ENCODE measurements around the gene WNT7B. TPM values are rescaled to one million over a fixed set of nuclear protein-coding genes. Genes with fewer than 3 reads are reported as not detected.

The WNT7B gene
- total RNA-seq, 1 donor from 2014 or later, result not detected

GRCh38 chr22:45945621-45946106, 31.3 kb downstream of the WNT7B start:
- intact Hi-C loops (cut with micrococcal nuclease), result no loop called here
- Mint-ChIP-seq H3K27ac (no peak overlapping the region), H3K36me3 (ENCODE audit: low read depth) (no peaks in the 10 kb centered on the region), H3K9me3 (no peaks in the 10 kb centered on the region), H3K4me1 (ENCODE audit: low read depth) (no peaks in the 10 kb centered on the region), H3K4me3 (no peak overlapping the region), H3K27me3 (ENCODE audit: insufficient read depth) (no peaks in the 10 kb centered on the region)
- DNase-seq (ENCODE audit: low spot score), result no peak

- Mint-ChIP-seq H3K9me3 (no peaks in the 10 kb centered on the region), H3K27me3 (ENCODE audit: insufficient read depth) (no peaks in the 10 kb centered on the region), H3K27ac (no peak overlapping the region), H3K4me3 (no peak overlapping the region), H3K4me1 (ENCODE audit: low read depth) (no peaks in the 10 kb centered on the region), H3K36me3 (ENCODE audit: low read depth) (no peaks in the 10 kb centered on the region)
- no peak for DNase-seq (ENCODE audit: low spot score)
- intact Hi-C loops (cut with micrococcal nuclease), result no loop called here
These were observed 34.0 kb downstream of the WNT7B start for GRCh38 chr22:45942787-45943493.

- no peaks in the 10 kb centered on the region for H3K4me1 Mint-ChIP-seq (ENCODE audit: low read depth)
- no peak for DNase-seq (ENCODE audit: low spot score)
- no peaks in the 10 kb centered on the region for H3K36me3 Mint-ChIP-seq (ENCODE audit: low read depth)
- H3K27ac Mint-ChIP-seq, result no peak overlapping the region
- intact Hi-C loops (cut with micrococcal nuclease), result no loop called here
- no peaks in the 10 kb centered on the region for H3K27me3 Mint-ChIP-seq (ENCODE audit: insufficient read depth)
- no peaks in the 10 kb centered on the region for H3K9me3 Mint-ChIP-seq
- H3K4me3 Mint-ChIP-seq, result no peak overlapping the region
These were observed 34.6 kb downstream of the WNT7B start for GRCh38 chr22:45942344-45942743.

GRCh38 chr22:45938913-45939312, 38.0 kb downstream of the WNT7B start:
- Mint-ChIP-seq H3K9me3 (no peaks in the 10 kb centered on the region), H3K27ac (no peak overlapping the region), H3K4me1 (ENCODE audit: low read depth) (no peaks in the 10 kb centered on the region), H3K27me3 (ENCODE audit: insufficient read depth) (no peaks in the 10 kb centered on the region), H3K4me3 (no peak overlapping the region), H3K36me3 (ENCODE audit: low read depth) (no peaks in the 10 kb centered on the region)
- no peak for DNase-seq (ENCODE audit: low spot score)
- intact Hi-C loops (cut with micrococcal nuclease), result no loop called here

- DNase-seq (ENCODE audit: low spot score), result no peak
- H3K9me3 Mint-ChIP-seq, result no peaks in the 10 kb centered on the region
- H3K4me1 Mint-ChIP-seq (ENCODE audit: low read depth), result no peaks in the 10 kb centered on the region
- intact Hi-C loops (cut with micrococcal nuclease), result no loop called here
- H3K27me3 Mint-ChIP-seq (ENCODE audit: insufficient read depth), result peaks cover 1% of the 10 kb centered on the region
- no peaks in the 10 kb centered on the region for H3K36me3 Mint-ChIP-seq (ENCODE audit: low read depth)
- H3K27ac Mint-ChIP-seq, result no peak overlapping the region
- no peak overlapping the region for H3K4me3 Mint-ChIP-seq
These were observed 39.0 kb downstream of the WNT7B start for GRCh38 chr22:45937960-45938359.

GRCh38 chr22:45935573-45935972, 41.4 kb downstream of the WNT7B start:
- Mint-ChIP-seq H3K27ac (no peak overlapping the region), H3K9me3 (no peaks in the 10 kb centered on the region), H3K4me1 (ENCODE audit: low read depth) (no peaks in the 10 kb centered on the region), H3K27me3 (ENCODE audit: insufficient read depth) (peaks cover 1% of the 10 kb centered on the region), H3K4me3 (no peak overlapping the region), H3K36me3 (ENCODE audit: low read depth) (no peaks in the 10 kb centered on the region)
- no peak for DNase-seq (ENCODE audit: low spot score)
- intact Hi-C loops (cut with micrococcal nuclease), result no loop called here

GRCh38 chr22:45934659-45935341, 42.2 kb downstream of the WNT7B start:
- intact Hi-C loops (cut with micrococcal nuclease), result no loop called here
- H3K4me1 Mint-ChIP-seq (ENCODE audit: low read depth), result no peaks in the 10 kb centered on the region

GRCh38 chr22:45934168-45934564, 42.8 kb downstream of the WNT7B start:
- H3K4me3 Mint-ChIP-seq, result no peak overlapping the region
- H3K27me3 Mint-ChIP-seq (ENCODE audit: insufficient read depth), result peaks cover 1% of the 10 kb centered on the region

More at GRCh38 chr22:45934659-45935341, 42.2 kb downstream of the WNT7B start:
- Mint-ChIP-seq H3K4me3 (no peak overlapping the region), H3K36me3 (ENCODE audit: low read depth) (no peaks in the 10 kb centered on the region), H3K27ac (no peak overlapping the region), H3K9me3 (no peaks in the 10 kb centered on the region), H3K27me3 (ENCODE audit: insufficient read depth) (peaks cover 1% of the 10 kb centered on the region)
- DNase-seq (ENCODE audit: low spot score), result no peak

GRCh38 chr22:45933506-45934167, 43.3 kb downstream of the WNT7B start:
- Mint-ChIP-seq H3K27me3 (ENCODE audit: insufficient read depth) (peaks cover 1% of the 10 kb centered on the region), H3K27ac (no peak overlapping the region), H3K4me3 (no peak overlapping the region), H3K9me3 (no peaks in the 10 kb centered on the region), H3K4me1 (ENCODE audit: low read depth) (no peaks in the 10 kb centered on the region), H3K36me3 (ENCODE audit: low read depth) (no peaks in the 10 kb centered on the region)
- intact Hi-C loops (cut with micrococcal nuclease), result no loop called here
- no peak for DNase-seq (ENCODE audit: low spot score)

More at GRCh38 chr22:45934168-45934564, 42.8 kb downstream of the WNT7B start:
- no peak for DNase-seq (ENCODE audit: low spot score)
- no peaks in the 10 kb centered on the region for H3K4me1 Mint-ChIP-seq (ENCODE audit: low read depth)
- H3K27ac Mint-ChIP-seq, result no peak overlapping the region
- H3K9me3 Mint-ChIP-seq, result no peaks in the 10 kb centered on the region
- no peaks in the 10 kb centered on the region for H3K36me3 Mint-ChIP-seq (ENCODE audit: low read depth)
- intact Hi-C loops (cut with micrococcal nuclease), result no loop called here

GRCh38 chr22:45932071-45932470, 44.9 kb downstream of the WNT7B start:
- intact Hi-C loops (cut with micrococcal nuclease), result no loop called here
- DNase-seq (ENCODE audit: low spot score), result no peak
- peaks cover 1% of the 10 kb centered on the region for H3K27me3 Mint-ChIP-seq (ENCODE audit: insufficient read depth)
- no peaks in the 10 kb centered on the region for H3K36me3 Mint-ChIP-seq (ENCODE audit: low read depth)
- no peak overlapping the region for H3K4me3 Mint-ChIP-seq
- no peaks in the 10 kb centered on the region for H3K4me1 Mint-ChIP-seq (ENCODE audit: low read depth)
- no peaks in the 10 kb centered on the region for H3K9me3 Mint-ChIP-seq
- H3K27ac Mint-ChIP-seq, result no peak overlapping the region

GRCh38 chr22:45931042-45931441, 45.9 kb downstream of the WNT7B start:
- Mint-ChIP-seq H3K27me3 (ENCODE audit: insufficient read depth) (peaks cover 1% of the 10 kb centered on the region), H3K4me1 (ENCODE audit: low read depth) (no peaks in the 10 kb centered on the region), H3K27ac (no peak overlapping the region), H3K4me3 (no peak overlapping the region), H3K36me3 (ENCODE audit: low read depth) (no peaks in the 10 kb centered on the region), H3K9me3 (no peaks in the 10 kb centered on the region)
- no peak for DNase-seq (ENCODE audit: low spot score)
- intact Hi-C loops (cut with micrococcal nuclease), result no loop called here

GRCh38 chr22:45930324-45930723, 46.6 kb downstream of the WNT7B start:
- Mint-ChIP-seq H3K27me3 (ENCODE audit: insufficient read depth) (peaks cover 1% of the 10 kb centered on the region), H3K36me3 (ENCODE audit: low read depth) (no peaks in the 10 kb centered on the region), H3K27ac (no peak overlapping the region), H3K9me3 (no peaks in the 10 kb centered on the region), H3K4me3 (no peak overlapping the region), H3K4me1 (ENCODE audit: low read depth) (no peaks in the 10 kb centered on the region)
- no peak for DNase-seq (ENCODE audit: low spot score)
- intact Hi-C loops (cut with micrococcal nuclease), result no loop called here

- Mint-ChIP-seq H3K27me3 (ENCODE audit: insufficient read depth) (peaks cover 1% of the 10 kb centered on the region), H3K9me3 (no peaks in the 10 kb centered on the region), H3K4me3 (no peak overlapping the region), H3K36me3 (ENCODE audit: low read depth) (no peaks in the 10 kb centered on the region), H3K4me1 (ENCODE audit: low read depth) (no peaks in the 10 kb centered on the region), H3K27ac (peak overlapping the region; percentile 1)
- intact Hi-C loops (cut with micrococcal nuclease), result no loop called here
- no peak for DNase-seq (ENCODE audit: low spot score)
These were observed 47.3 kb downstream of the WNT7B start for GRCh38 chr22:45929649-45930048.

Measured in activated T-helper 1 cell treated with anti-CD3 and anti-CD28 coated beads, Interleukin-12 subunit alpha, Interleukin-12 subunit beta, Interleukin-2, Interleukin-4 antibody, amounts not matched to agents 30 ng/mL and 10 ng/mL and 1 ng/mL, durations not matched to agents 14 hours and 24 hours and 36 hours (primary cell).